Measurements from ENCODE around the gene PCDHGA1.
A peak's percentile ranks its signal among the peaks of the same experiment; 100 is the strongest.
"Not testable (repeated sequence)": the region's sequence is repeated elsewhere in the genome, so short reads cannot be mapped to it uniquely, and the experiment has no call there.

The PCDHGA1 gene

DNA sequence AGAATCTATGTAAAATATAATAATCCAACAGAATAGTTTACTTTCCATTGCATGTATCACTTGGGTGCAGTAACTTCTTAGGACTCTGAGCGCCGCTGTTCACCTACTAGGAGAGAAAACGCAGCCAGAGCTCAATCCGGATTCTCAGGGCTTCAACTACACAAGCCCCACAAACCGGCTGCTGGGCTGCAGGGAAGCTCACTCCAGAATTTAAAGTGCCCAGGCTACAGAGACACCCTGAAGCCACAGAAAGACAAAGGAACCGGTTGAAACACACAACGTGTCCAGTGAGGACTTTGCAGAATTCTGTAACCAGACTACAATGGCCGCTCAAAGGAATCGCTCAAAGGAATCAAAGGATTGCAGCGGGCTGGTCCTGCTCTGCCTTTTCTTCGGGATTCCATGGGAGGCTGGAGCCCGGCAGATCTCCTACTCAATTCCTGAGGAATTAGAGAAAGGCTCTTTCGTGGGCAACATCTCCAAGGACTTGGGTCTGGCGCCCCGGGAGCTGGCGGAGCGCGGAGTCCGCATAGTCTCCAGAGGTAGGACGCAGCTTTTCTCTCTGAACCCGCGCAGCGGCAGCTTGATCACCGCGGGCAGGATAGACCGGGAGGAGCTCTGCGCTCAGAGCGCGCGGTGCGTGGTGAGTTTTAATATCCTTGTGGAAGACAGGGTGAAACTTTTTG lies 82.7 kb downstream of the PCDHGA1 start, which contains the start of gene PCDHGA10:
Gene PCDHGA10 (plus strand): TSS at position 134 of the 686 bp plus-strand sequence. CDS start 189 bp downstream, at position 323.
- TF ChIP-seq, protein P1, sequence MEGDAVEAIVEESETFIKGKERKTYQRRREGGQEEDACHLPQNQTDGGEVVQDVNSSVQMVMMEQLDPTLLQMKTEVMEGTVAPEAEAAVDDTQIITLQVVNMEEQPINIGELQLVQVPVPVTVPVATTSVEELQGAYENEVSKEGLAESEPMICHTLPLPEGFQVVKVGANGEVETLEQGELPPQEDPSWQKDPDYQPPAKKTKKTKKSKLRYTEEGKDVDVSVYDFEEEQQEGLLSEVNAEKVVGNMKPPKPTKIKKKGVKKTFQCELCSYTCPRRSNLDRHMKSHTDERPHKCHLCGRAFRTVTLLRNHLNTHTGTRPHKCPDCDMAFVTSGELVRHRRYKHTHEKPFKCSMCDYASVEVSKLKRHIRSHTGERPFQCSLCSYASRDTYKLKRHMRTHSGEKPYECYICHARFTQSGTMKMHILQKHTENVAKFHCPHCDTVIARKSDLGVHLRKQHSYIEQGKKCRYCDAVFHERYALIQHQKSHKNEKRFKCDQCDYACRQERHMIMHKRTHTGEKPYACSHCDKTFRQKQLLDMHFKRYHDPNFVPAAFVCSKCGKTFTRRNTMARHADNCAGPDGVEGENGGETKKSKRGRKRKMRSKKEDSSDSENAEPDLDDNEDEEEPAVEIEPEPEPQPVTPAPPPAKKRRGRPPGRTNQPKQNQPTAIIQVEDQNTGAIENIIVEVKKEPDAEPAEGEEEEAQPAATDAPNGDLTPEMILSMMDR (IDR thresholded peaks at IDR 0.05) = peak; percentile 87
- no peak for TF ChIP-seq ZFX (IDR thresholded peaks at IDR 0.05; ENCODE audit: borderline replicate concordance)
- peak within 1 kb of the TSS; percentile 55 for H3K27ac ChIP-seq

DNA sequence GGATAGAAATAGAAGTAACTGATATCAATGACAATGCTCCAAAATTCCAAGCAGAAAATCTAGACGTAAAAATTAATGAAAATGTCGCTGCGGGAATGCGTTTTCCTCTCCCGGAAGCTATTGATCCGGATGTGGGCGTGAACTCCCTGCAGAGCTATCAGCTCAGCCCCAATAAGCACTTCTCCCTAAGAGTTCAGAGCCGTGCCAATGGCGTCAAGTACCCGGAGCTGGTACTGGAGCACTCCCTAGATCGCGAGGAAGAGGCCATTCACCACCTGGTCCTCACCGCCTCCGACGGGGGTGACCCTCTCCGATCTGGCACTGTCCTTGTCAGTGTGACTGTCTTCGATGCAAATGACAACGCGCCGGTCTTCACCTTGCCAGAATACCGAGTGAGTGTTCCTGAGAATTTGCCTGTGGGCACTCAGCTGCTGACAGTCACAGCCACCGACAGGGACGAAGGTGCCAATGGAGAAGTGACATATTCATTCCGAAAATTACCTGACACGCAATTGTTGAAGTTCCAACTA lies 83.3 kb downstream of the PCDHGA1 start:
- H3K27ac ChIP-seq = peak overlapping the region; percentile 55
- no peak for TF ChIP-seq ZFX (IDR thresholded peaks at IDR 0.05; ENCODE audit: borderline replicate concordance)
- TF ChIP-seq, protein P1 (IDR thresholded peaks at IDR 0.05) = no peak

DNA sequence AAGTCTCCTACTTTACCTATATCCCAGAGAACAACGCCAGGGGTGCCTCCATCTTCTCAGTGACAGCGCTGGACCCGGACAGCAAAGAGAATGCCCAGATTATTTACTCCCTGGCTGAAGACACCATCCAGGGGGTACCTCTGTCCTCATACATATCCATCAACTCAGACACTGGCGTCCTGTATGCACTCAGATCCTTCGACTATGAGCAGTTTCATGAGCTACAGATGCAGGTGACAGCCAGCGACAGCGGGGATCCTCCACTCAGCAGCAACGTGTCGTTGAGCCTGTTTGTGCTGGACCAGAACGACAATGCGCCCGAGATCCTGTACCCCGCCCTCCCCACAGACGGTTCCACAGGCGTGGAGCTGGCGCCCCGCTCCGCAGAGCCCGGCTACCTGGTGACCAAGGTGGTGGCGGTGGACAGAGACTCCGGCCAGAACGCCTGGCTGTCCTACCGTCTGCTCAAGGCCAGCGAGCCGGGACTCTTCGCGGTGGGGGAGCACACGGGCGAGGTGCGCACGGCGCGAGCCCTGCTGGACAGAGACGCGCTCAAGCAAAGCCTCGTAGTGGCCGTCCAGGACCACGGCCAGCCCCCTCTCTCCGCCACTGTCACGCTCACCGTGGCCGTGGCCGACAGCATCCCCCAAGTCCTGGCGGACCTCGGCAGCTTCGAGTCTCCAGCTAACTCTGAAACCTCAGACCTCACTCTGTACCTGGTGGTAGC lies 84.4 kb downstream of the PCDHGA1 start:
- not testable (repeated sequence) for H3K27ac ChIP-seq

DNA sequence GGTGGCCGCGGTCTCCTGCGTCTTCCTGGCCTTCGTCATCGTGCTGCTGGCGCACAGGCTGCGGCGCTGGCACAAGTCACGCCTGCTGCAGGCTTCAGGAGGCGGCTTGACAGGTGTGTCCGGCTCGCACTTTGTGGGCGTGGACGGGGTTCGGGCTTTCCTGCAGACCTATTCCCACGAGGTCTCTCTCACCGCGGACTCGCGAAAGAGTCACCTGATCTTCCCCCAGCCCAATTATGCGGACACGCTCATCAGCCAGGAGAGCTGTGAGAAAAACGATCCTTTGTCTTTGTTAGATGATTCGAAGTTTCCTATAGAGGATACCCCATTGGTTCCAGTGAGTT lies 84.9 kb downstream of the PCDHGA1 start:
- H3K27ac ChIP-seq = not testable (repeated sequence)

DNA sequence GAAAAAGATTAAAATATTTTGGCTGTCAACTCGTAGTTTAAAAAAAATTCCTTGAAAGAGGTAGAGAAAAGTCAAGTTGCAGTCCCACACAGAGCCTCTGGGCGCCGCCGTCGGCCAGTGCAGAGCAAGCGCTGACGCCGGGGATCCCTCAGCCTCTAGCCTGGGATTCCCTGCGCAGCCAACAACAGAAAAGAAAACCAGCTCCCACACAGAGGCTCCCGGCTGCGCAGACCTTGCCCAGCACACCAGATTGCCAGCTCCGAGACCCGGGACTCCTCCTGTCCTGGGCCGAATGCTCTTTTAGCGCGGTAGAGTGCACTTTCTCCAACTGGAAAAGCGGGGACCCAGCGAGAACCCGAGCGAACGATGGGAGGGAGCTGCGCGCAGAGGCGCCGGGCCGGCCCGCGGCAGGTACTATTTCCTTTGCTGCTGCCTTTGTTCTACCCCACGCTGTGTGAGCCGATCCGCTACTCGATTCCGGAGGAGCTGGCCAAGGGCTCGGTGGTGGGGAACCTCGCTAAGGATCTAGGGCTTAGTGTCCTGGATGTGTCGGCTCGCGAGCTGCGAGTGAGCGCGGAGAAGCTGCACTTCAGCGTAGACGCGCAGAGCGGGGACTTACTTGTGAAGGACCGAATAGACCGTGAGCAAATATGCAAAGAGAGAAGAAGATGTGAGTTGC lies 87.3 kb downstream of the PCDHGA1 start, which contains the start of gene PCDHGB7:
Gene PCDHGB7 (plus strand): TSS at position 184 of the 679 bp plus-strand sequence. CDS start 183 bp downstream, at position 367.
- TF ChIP-seq, protein P1 (IDR thresholded peaks at IDR 0.05) = peak; percentile 89
- not testable (repeated sequence) for H3K27ac ChIP-seq

DNA sequence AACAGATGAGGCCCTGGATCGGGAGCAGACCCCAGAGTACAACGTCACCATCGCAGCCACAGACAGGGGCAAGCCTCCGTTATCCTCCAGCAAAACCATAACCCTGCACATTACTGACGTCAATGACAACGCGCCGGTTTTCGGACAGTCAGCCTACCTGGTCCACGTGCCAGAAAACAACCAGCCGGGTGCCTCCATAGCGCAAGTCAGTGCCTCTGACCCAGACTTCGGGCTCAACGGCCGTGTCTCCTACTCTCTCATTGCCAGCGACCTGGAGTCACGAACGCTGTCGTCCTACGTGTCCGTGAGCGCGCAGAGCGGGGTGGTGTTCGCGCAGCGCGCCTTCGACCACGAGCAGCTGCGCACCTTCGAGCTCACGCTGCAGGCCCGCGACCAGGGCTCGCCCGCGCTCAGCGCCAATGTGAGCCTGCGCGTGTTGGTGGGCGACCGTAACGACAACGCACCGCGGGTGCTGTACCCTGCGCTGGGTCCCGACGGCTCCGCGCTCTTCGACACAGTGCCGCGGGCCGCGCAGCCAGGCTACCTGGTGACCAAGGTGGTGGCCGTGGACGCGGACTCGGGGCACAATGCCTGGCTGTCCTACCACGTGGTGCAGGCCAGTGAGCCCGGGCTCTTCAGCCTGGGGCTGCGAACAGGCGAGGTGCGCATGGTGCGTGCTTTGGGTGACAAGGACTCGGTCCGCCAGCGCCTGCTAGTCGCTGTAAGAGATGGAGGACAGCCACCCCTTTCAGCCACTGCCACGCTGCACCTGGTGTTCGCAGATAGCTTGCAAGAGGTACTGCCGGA lies 89.0 kb downstream of the PCDHGA1 start:
- H3K27ac ChIP-seq = no peak overlapping the region
- TF ChIP-seq, protein P1 (IDR thresholded peaks at IDR 0.05) = no peak
- TF ChIP-seq ZFX (IDR thresholded peaks at IDR 0.05; ENCODE audit: borderline replicate concordance) = no peak

DNA sequence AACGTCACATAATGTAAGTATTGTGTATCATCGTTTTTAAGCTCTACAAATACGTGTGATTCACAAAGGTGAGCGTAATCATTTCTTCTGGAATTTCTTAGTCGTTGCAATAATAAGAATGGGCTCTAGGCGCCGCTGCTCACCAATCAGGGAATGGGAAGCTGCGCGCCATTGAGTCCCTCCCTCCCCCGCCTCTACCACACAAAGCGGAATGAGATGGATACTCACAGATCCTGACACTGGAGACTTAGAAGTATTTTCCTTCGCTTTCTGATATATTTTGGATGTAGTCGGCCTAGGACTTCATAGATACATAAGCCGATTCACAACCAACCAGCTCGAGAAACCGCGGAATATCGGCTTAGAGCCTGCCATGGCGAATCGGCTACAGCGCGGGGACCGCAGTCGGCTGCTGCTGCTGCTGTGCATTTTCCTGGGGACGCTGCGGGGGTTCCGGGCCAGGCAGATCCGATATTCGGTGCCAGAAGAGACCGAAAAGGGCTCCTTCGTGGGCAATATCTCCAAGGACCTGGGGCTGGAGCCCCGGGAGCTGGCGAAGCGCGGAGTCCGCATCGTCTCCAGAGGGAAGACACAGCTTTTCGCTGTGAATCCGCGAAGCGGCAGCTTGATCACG lies 90.7 kb downstream of the PCDHGA1 start, which contains the start of gene PCDHGA11:
Gene PCDHGA11 (plus strand): TSS at position 197 of the 634 bp plus-strand sequence. CDS start 177 bp downstream, at position 374.
- no peak within 1 kb of the TSS for H3K27ac ChIP-seq
- TF ChIP-seq, protein P1 (IDR thresholded peaks at IDR 0.05) = peak; percentile 89
- TF ChIP-seq ZFX (IDR thresholded peaks at IDR 0.05; ENCODE audit: borderline replicate concordance) = no peak

All from 22Rv1 (cell line).